ENCODE measurements around the gene KLHDC3.

KLHDC3 gene

GRCh38 chr6:43005844-43006243 is 8.2 kb upstream of the KLHDC3 start:
- DNase-seq (ENCODE audit: low read depth) = no peak
- TF ChIP-seq, protein P1, sequence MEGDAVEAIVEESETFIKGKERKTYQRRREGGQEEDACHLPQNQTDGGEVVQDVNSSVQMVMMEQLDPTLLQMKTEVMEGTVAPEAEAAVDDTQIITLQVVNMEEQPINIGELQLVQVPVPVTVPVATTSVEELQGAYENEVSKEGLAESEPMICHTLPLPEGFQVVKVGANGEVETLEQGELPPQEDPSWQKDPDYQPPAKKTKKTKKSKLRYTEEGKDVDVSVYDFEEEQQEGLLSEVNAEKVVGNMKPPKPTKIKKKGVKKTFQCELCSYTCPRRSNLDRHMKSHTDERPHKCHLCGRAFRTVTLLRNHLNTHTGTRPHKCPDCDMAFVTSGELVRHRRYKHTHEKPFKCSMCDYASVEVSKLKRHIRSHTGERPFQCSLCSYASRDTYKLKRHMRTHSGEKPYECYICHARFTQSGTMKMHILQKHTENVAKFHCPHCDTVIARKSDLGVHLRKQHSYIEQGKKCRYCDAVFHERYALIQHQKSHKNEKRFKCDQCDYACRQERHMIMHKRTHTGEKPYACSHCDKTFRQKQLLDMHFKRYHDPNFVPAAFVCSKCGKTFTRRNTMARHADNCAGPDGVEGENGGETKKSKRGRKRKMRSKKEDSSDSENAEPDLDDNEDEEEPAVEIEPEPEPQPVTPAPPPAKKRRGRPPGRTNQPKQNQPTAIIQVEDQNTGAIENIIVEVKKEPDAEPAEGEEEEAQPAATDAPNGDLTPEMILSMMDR (conservative IDR thresholded peaks at IDR 0.05; ENCODE audit: control insufficient read depth, insufficient read depth, low read depth, low read length) = no peak
- H3K4me3 ChIP-seq (ENCODE audit: control insufficient read depth, low read depth, low read length) = no peak overlapping the region

DNA sequence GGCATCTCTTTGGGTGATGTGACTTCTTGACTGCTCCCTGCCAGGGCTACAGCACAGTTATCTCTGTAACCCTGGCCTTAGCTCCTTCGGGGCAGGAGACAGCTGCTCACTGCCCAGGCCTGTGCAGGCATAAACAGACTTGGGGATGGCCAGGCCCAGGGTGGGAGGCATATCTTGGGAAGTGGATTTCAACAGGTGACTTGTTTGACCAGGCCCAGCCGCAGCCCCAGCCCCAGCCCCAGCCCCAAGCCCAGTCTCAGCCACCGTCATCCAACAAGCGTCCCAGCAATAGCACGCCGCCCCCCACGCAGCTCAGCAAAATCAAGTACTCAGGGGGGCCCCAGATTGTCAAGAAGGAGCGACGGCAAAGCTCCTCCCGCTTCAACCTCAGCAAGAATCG is 7.8 kb upstream of the KLHDC3 start:
- no peak overlapping the region for H3K4me3 ChIP-seq (ENCODE audit: control insufficient read depth, low read depth, low read length)
- no peak for DNase-seq (ENCODE audit: low read depth)
- TF ChIP-seq, protein P1 (conservative IDR thresholded peaks at IDR 0.05; ENCODE audit: control insufficient read depth, insufficient read depth, low read depth, low read length) = no peak

DNA sequence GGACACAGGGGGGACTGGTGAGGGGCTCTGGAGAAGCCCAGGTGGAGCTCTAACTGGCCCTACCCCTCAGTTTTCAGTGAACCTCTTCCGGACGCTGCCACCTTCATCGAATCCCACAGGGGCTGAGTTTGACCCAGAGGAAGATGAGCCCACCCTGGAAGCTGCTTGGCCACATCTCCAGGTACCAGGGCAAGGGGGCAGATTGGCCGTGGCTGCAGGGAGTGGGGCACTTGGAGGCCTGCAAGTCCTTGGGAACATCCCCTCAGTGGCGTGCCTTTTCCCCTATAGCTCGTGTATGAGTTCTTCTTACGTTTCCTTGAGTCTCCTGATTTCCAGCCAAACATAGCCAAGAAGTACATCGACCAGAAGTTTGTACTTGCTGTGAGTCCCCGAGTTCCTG is 6.9 kb upstream of the KLHDC3 start:
- no peak for DNase-seq (ENCODE audit: low read depth)
- TF ChIP-seq, protein P1 (conservative IDR thresholded peaks at IDR 0.05; ENCODE audit: control insufficient read depth, insufficient read depth, low read depth, low read length) = no peak
- no peak overlapping the region for H3K4me3 ChIP-seq (ENCODE audit: control insufficient read depth, low read depth, low read length)

DNA sequence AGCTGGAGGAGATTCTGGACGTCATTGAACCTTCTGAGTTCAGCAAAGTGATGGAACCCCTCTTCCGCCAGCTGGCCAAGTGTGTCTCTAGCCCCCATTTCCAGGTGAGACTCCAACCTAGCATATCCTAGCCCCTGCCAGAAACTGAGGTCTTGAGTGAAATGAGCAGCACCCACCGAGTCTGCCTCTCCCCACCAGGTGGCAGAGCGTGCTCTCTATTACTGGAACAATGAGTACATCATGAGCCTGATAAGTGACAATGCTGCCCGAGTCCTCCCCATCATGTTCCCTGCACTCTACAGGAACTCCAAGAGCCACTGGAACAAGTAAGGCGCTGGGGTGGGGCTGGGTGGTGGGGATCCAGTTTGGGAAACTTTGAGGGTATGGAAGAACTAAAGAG is 4.9 kb upstream of the KLHDC3 start:
- TF ChIP-seq, protein P1 (conservative IDR thresholded peaks at IDR 0.05; ENCODE audit: control insufficient read depth, insufficient read depth, low read depth, low read length) = peak; percentile 46
- peak; percentile 43 for DNase-seq (ENCODE audit: low read depth)

DNA sequence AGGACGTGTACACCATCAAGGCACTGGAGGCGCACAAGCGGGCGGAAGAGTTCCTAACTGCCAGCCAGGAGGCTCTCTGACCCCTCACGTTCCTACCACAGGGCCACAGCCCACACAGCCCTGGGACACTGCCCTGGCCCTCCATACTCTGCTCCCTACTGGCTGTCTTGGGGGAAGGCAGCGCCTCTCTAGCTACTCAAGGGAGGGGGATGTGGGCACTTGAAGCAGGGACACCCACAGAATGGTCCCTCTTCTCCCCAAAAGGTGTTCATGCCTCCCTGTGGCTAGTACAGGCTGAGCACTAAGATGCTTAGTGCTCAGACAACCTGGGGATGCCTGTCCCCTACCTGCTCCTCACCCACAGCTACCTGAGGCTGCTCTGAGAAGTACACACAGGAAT is 2.8 kb upstream of the KLHDC3 start:
- TF ChIP-seq, protein P1 (conservative IDR thresholded peaks at IDR 0.05; ENCODE audit: control insufficient read depth, insufficient read depth, low read depth, low read length) = no peak
- H3K4me3 ChIP-seq (ENCODE audit: control insufficient read depth, low read depth, low read length) = no peak overlapping the region
- no peak for DNase-seq (ENCODE audit: low read depth)

More for the DNA sequence above, 4.9 kb upstream of the KLHDC3 start:
- no peak overlapping the region for H3K4me3 ChIP-seq (ENCODE audit: control insufficient read depth, low read depth, low read length)

DNA sequence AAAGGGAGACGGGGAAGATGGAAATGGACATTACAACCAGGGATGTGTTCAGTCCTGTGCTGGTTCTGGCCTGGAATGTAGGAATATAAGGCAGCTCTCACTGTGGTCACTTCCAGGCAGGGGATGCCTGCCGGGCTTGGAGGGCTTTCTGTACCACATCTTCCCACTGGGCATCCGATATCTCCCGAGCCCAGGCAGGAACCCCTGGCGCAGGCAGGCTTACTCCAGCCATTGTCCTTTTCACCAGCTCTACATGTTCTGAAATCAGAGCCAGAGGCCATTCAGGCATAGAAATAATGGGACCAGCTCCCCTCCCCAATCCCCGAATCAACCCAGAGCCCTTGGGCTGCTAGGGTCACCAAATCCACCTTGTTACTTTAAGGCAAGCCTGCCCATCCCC is 1.7 kb upstream of the KLHDC3 start:
- DNase-seq (ENCODE audit: low read depth) = no peak
- H3K4me3 ChIP-seq (ENCODE audit: control insufficient read depth, low read depth, low read length) = peak overlapping the region; percentile 80
- TF ChIP-seq, protein P1 (conservative IDR thresholded peaks at IDR 0.05; ENCODE audit: control insufficient read depth, insufficient read depth, low read depth, low read length) = no peak
